ENCODE results near the gene LAMTOR1. TPM values are rescaled to one million over a fixed set of nuclear protein-coding genes. Genes with fewer than 3 reads are reported as not detected.
"Not testable (repeated sequence)": the region's sequence is repeated elsewhere in the genome, so short reads cannot be mapped to it uniquely, and the experiment has no call there.

Gene LAMTOR1
- total RNA-seq, 4 donors from 2014 or later = 86.6 to 132 (median 88.1) TPM

- DNase-seq = no peak
- Histone ChIP-seq H3K9me3 (no peaks in the 10 kb centered on the region), H3K4me3 (no peak overlapping the region), H3K27me3 (no peaks in the 10 kb centered on the region), H3K27ac (no peak overlapping the region), H3K36me3 (no peaks in the 10 kb centered on the region), H3K4me1 (no peaks in the 10 kb centered on the region)
- no peak for TF ChIP-seq CTCF (IDR thresholded peaks at IDR 0.05)
- no peak for TF ChIP-seq POLR2A (IDR thresholded peaks at IDR 0.05)
Measured at GRCh38 chr11:72135891-72136683, 33.0 kb upstream of the LAMTOR1 start.

- H3K27ac ChIP-seq, H3K27me3 ChIP-seq, H3K4me1 ChIP-seq, H3K4me3 ChIP-seq, DNase-seq, H3K9me3 ChIP-seq, H3K36me3 ChIP-seq: not testable (repeated sequence)
Measured at GRCh38 chr11:72135473-72135872, 32.4 kb upstream of the LAMTOR1 start, which contains the start of gene FOLR3. TSS of gene FOLR3 (plus strand) at chr11:72135725. CDS start at chr11:72135953, 228 bp downstream.

GRCh38 chr11:72132646-72133045, 29.5 kb upstream of the LAMTOR1 start:
- H3K27me3 ChIP-seq = no peaks in the 10 kb centered on the region
- no peaks in the 10 kb centered on the region for H3K9me3 ChIP-seq
- DNase-seq = no peak
- H3K27ac ChIP-seq = no peak overlapping the region
- H3K4me1 ChIP-seq = no peaks in the 10 kb centered on the region
- TF ChIP-seq CTCF (IDR thresholded peaks at IDR 0.05) (no peak), POLR2A (IDR thresholded peaks at IDR 0.05) (no peak)
- no peak overlapping the region for H3K4me3 ChIP-seq
- no peaks in the 10 kb centered on the region for H3K36me3 ChIP-seq

- no peak for DNase-seq
- Histone ChIP-seq H3K4me3 (no peak overlapping the region), H3K9me3 (no peaks in the 10 kb centered on the region), H3K27ac (no peak overlapping the region), H3K27me3 (no peaks in the 10 kb centered on the region), H3K4me1 (no peaks in the 10 kb centered on the region), H3K36me3 (no peaks in the 10 kb centered on the region)
- TF ChIP-seq POLR2A (IDR thresholded peaks at IDR 0.05) = no peak
Measured at GRCh38 chr11:72129381-72129780, 26.3 kb upstream of the LAMTOR1 start.

- Histone ChIP-seq H3K4me3 (no peak overlapping the region), H3K27ac (no peak overlapping the region), H3K4me1 (no peaks in the 10 kb centered on the region), H3K36me3 (no peaks in the 10 kb centered on the region), H3K27me3 (no peaks in the 10 kb centered on the region), H3K9me3 (no peaks in the 10 kb centered on the region)
- DNase-seq = no peak
- TF ChIP-seq CTCF (IDR thresholded peaks at IDR 0.05) (no peak), POLR2A (IDR thresholded peaks at IDR 0.05) (no peak)
Measured at GRCh38 chr11:72127923-72128322, 24.8 kb upstream of the LAMTOR1 start.

- Histone ChIP-seq H3K27ac (no peak overlapping the region), H3K27me3 (no peaks in the 10 kb centered on the region), H3K9me3 (no peaks in the 10 kb centered on the region), H3K36me3 (no peaks in the 10 kb centered on the region), H3K4me1 (no peaks in the 10 kb centered on the region), H3K4me3 (no peak overlapping the region)
- TF ChIP-seq CTCF (IDR thresholded peaks at IDR 0.05) (no peak), POLR2A (IDR thresholded peaks at IDR 0.05) (no peak)
- no peak for DNase-seq
Measured at GRCh38 chr11:72125956-72126355, 22.9 kb upstream of the LAMTOR1 start.

Measured in Peyer's patch (tissue), 4 donors.